Spleen (tissue), 7 donors: Measurements from ENCODE around the gene CLMP.

Source experiments
- CTCF ChIP-seq, 11 experiments: fragments of 200-600 bp in 7 of 11; fragments of 450-650 bp in 4 of 11; sonication (generic) in 4 of 11; IDR thresholded peaks in 8 of 11; conservative IDR thresholded peaks in 3 of 11; 1 replicate in 7 of 11; 2 replicates in 4 of 11; pipeline versions ENCODE4 v1.4.0 to v1.8.0; 2016 to 2021; ENCODE audit warnings: antibody characterized with exemption in 11 of 11, inconsistent platforms in 4 of 11, mild to moderate bottlenecking in 1 of 11
- POLR2A ChIP-seq, 3 donors: fragments of 450-650 bp; IDR thresholded peaks; one replicate each; pipeline ENCODE4 v1.5.1; 2017; ENCODE audit warnings: antibody characterized with exemption in 3 of 3, mild to moderate bottlenecking in 1 of 3
- donor health status: DM: no; HTN: no; CAD: no; lungs with moderate emphysema.
- donor health status: DM: no; HTN: no; CAD: no.
- donor health status: DM: no; HTN: no; CAD: no.

- TF ChIP-seq CTCF (IDR thresholded peaks at IDR 0.05 in 8 of 11, conservative IDR thresholded peaks at IDR 0.05 in 3 of 11): no peak
- TF ChIP-seq POLR2A (IDR thresholded peaks at IDR 0.05): no peak
Measured at GRCh38 chr11:123091506-123091905, 103.5 kb downstream of the CLMP start.
